ENCODE measurements around the gene MIXL1.
"Not testable (repeated sequence)": the region's sequence is repeated elsewhere in the genome, so short reads cannot be mapped to it uniquely, and the experiment has no call there.

MIXL1 gene

GRCh38 chr1:226201029-226201593 is 22.4 kb upstream of the MIXL1 start:
- no peaks in the 10 kb centered on the region for H3K27me3 ChIP-seq (ENCODE audit: insufficient read depth, low read length, poor library complexity, severe bottlenecking)
- H3K9me3 ChIP-seq (ENCODE audit: insufficient read depth, low read depth, low read length) = no peaks in the 10 kb centered on the region
- H4K20me1 ChIP-seq (ENCODE audit: insufficient read depth, low read length, poor library complexity, severe bottlenecking) = no peaks in the 10 kb centered on the region
- TF ChIP-seq EZH2phosphoT487 (IDR thresholded peaks at IDR 0.05; ENCODE audit: borderline replicate concordance) (no peak), CTCF (conservative IDR thresholded peaks at IDR 0.05; ENCODE audit: low read length) (peak; percentile 72)
- no peaks in the 10 kb centered on the region for H3K36me3 ChIP-seq (ENCODE audit: insufficient read depth, low read length)
- H3K4me2 ChIP-seq (ENCODE audit: low read depth, low read length, poor library complexity, severe bottlenecking) = no peak overlapping the region
- H3K9ac ChIP-seq (ENCODE audit: low read depth, low read length, poor library complexity, severe bottlenecking) = no peak overlapping the region
- H3K4me1 ChIP-seq (ENCODE audit: insufficient read depth, low read length, poor library complexity, severe bottlenecking) = no peaks in the 10 kb centered on the region
- no peaks in the 10 kb centered on the region for H3F3A ChIP-seq (ENCODE audit: low read depth)
- no peak overlapping the region for H3K4me3 ChIP-seq (ENCODE audit: low read length, poor library complexity, severe bottlenecking)
- H3K9me2 ChIP-seq (replicated peaks; ENCODE audit: low read depth, low read length) = no peaks in the 10 kb centered on the region
- no peaks in the 10 kb centered on the region for H3K79me2 ChIP-seq (ENCODE audit: insufficient read depth, low read length)
- H2AFZ ChIP-seq (ENCODE audit: low read length) = no peak overlapping the region

- no peaks in the 10 kb centered on the region for H3F3A ChIP-seq (ENCODE audit: low read depth)
- H4K20me1 ChIP-seq (ENCODE audit: insufficient read depth, low read length, poor library complexity, severe bottlenecking) = no peaks in the 10 kb centered on the region
- TF ChIP-seq CTCF (conservative IDR thresholded peaks at IDR 0.05; ENCODE audit: low read length) = no peak
- TF ChIP-seq EZH2phosphoT487 (IDR thresholded peaks at IDR 0.05; ENCODE audit: borderline replicate concordance) = no peak
- H3K4me1 ChIP-seq (ENCODE audit: insufficient read depth, low read length, poor library complexity, severe bottlenecking) = no peaks in the 10 kb centered on the region
- H3K79me2 ChIP-seq (ENCODE audit: insufficient read depth, low read length) = no peaks in the 10 kb centered on the region
- no peaks in the 10 kb centered on the region for H3K36me3 ChIP-seq (ENCODE audit: insufficient read depth, low read length)
- H3K4me2 ChIP-seq (ENCODE audit: low read depth, low read length, poor library complexity, severe bottlenecking) = no peak overlapping the region
- H3K4me3 ChIP-seq (ENCODE audit: low read length, poor library complexity, severe bottlenecking) = no peak overlapping the region
- no peaks in the 10 kb centered on the region for H3K27me3 ChIP-seq (ENCODE audit: insufficient read depth, low read length, poor library complexity, severe bottlenecking)
- no peaks in the 10 kb centered on the region for H3K9me2 ChIP-seq (replicated peaks; ENCODE audit: low read depth, low read length)
- H3K9me3 ChIP-seq (ENCODE audit: insufficient read depth, low read depth, low read length) = no peaks in the 10 kb centered on the region
- H2AFZ ChIP-seq (ENCODE audit: low read length) = no peak overlapping the region
- H3K9ac ChIP-seq (ENCODE audit: low read depth, low read length, poor library complexity, severe bottlenecking) = no peak overlapping the region
Observed at GRCh38 chr1:226202246-226202645, 21.2 kb upstream of the MIXL1 start.

- H3K4me1 ChIP-seq (ENCODE audit: insufficient read depth, low read length, poor library complexity, severe bottlenecking); H3K27me3 ChIP-seq (ENCODE audit: insufficient read depth, low read length, poor library complexity, severe bottlenecking); H3K4me2 ChIP-seq (ENCODE audit: low read depth, low read length, poor library complexity, severe bottlenecking); H3F3A ChIP-seq (ENCODE audit: low read depth); H3K4me3 ChIP-seq (ENCODE audit: low read length, poor library complexity, severe bottlenecking); H4K20me1 ChIP-seq (ENCODE audit: insufficient read depth, low read length, poor library complexity, severe bottlenecking); H3K9me2 ChIP-seq (replicated peaks; ENCODE audit: low read depth, low read length); H3K36me3 ChIP-seq (ENCODE audit: insufficient read depth, low read length); H3K79me2 ChIP-seq (ENCODE audit: insufficient read depth, low read length); H3K9ac ChIP-seq (ENCODE audit: low read depth, low read length, poor library complexity, severe bottlenecking); H2AFZ ChIP-seq (ENCODE audit: low read length); H3K9me3 ChIP-seq (ENCODE audit: insufficient read depth, low read depth, low read length): not testable (repeated sequence)
Observed at GRCh38 chr1:226202666-226203065, 20.8 kb upstream of the MIXL1 start.

GRCh38 chr1:226203240-226203639 is 20.2 kb upstream of the MIXL1 start:
- Histone ChIP-seq H3K36me3 (ENCODE audit: insufficient read depth, low read length) (no peaks in the 10 kb centered on the region), H3K9ac (ENCODE audit: low read depth, low read length, poor library complexity, severe bottlenecking) (no peak overlapping the region), H3K79me2 (ENCODE audit: insufficient read depth, low read length) (no peaks in the 10 kb centered on the region), H3K4me3 (ENCODE audit: low read length, poor library complexity, severe bottlenecking) (no peak overlapping the region), H3K27me3 (ENCODE audit: insufficient read depth, low read length, poor library complexity, severe bottlenecking) (no peaks in the 10 kb centered on the region), H3F3A (ENCODE audit: low read depth) (no peaks in the 10 kb centered on the region), H3K9me2 (replicated peaks; ENCODE audit: low read depth, low read length) (no peaks in the 10 kb centered on the region), H3K4me1 (ENCODE audit: insufficient read depth, low read length, poor library complexity, severe bottlenecking) (no peaks in the 10 kb centered on the region), H3K9me3 (ENCODE audit: insufficient read depth, low read depth, low read length) (no peaks in the 10 kb centered on the region), H2AFZ (ENCODE audit: low read length) (no peak overlapping the region), H4K20me1 (ENCODE audit: insufficient read depth, low read length, poor library complexity, severe bottlenecking) (no peaks in the 10 kb centered on the region), H3K4me2 (ENCODE audit: low read depth, low read length, poor library complexity, severe bottlenecking) (no peak overlapping the region)
- TF ChIP-seq CTCF (conservative IDR thresholded peaks at IDR 0.05; ENCODE audit: low read length) (no peak), EZH2phosphoT487 (IDR thresholded peaks at IDR 0.05; ENCODE audit: borderline replicate concordance) (no peak)

All from Loucy (cell line).